HEK293 (cell line): Measurements from ENCODE around the gene COLQ.

Experiments
- GLI4 ChIP-seq: fragments of 450-650 bp; formaldehyde crosslinking; IDR thresholded peaks from 2 replicates; pipeline ENCODE4 v1.5.1; 2016; ENCODE audit warnings: missing biosample characterization, missing genetic modification characterization
- ZNF146 ChIP-seq: fragments of 450-650 bp; formaldehyde crosslinking; IDR thresholded peaks from 2 replicates; pipeline ENCODE4 v1.5.1; 2016; ENCODE audit warnings: missing biosample characterization, missing genetic modification characterization
- ZNF174 ChIP-seq: fragments of 450-650 bp; formaldehyde crosslinking; IDR thresholded peaks from 2 replicates; pipeline ENCODE4 v1.5.0; 2017; ENCODE audit warnings: missing biosample characterization, mild to moderate bottlenecking, missing genetic modification characterization
- ZNF394 ChIP-seq: fragments of 450-650 bp; formaldehyde crosslinking; IDR thresholded peaks from 2 replicates; pipeline ENCODE4 v1.5.1; 2016; ENCODE audit warnings: missing biosample characterization, missing genetic modification characterization, mild to moderate bottlenecking, moderate library complexity, borderline replicate concordance
- ZNF621 ChIP-seq: fragments of 450-650 bp; formaldehyde crosslinking; IDR thresholded peaks from 2 replicates; pipeline ENCODE4 v1.5.1; 2017; ENCODE audit warnings: missing biosample characterization, missing genetic modification characterization
- ZNF629 ChIP-seq: fragments of 450-650 bp; formaldehyde crosslinking; IDR thresholded peaks from 2 replicates; pipeline ENCODE4 v1.5.1; 2017; ENCODE audit warnings: missing biosample characterization, missing genetic modification characterization
- ZNF777 ChIP-seq: fragments of 450-650 bp; formaldehyde crosslinking; IDR thresholded peaks from 2 replicates; pipeline ENCODE4 v1.5.1; 2017; ENCODE audit warnings: missing biosample characterization, missing genetic modification characterization, borderline replicate concordance
- TF ChIP-seq, protein P1 (sequence below): fragments of 450-650 bp; formaldehyde crosslinking; IDR thresholded peaks from 2 replicates; pipeline ENCODE4 v1.5.1; 2016; ENCODE audit warnings: missing biosample characterization, missing genetic modification characterization
- TF ChIP-seq, protein P2 (sequence below): fragments of 450-650 bp; formaldehyde crosslinking; IDR thresholded peaks from 2 replicates; pipeline ENCODE4 v1.5.1; 2016; ENCODE audit warnings: missing biosample characterization, missing genetic modification characterization
- TF ChIP-seq, protein P3 (sequence below): fragments of 450-650 bp; formaldehyde crosslinking; IDR thresholded peaks from 2 replicates; pipeline ENCODE4 v1.5.1; 2016; ENCODE audit warnings: missing biosample characterization, missing genetic modification characterization
- TF ChIP-seq, protein P4 (sequence below): IDR thresholded peaks from 2 replicates; pipeline ENCODE4 v1.6.1; 2011; ENCODE audit warnings: mild to moderate bottlenecking, low read depth, low read length, borderline replicate concordance

DNA sequence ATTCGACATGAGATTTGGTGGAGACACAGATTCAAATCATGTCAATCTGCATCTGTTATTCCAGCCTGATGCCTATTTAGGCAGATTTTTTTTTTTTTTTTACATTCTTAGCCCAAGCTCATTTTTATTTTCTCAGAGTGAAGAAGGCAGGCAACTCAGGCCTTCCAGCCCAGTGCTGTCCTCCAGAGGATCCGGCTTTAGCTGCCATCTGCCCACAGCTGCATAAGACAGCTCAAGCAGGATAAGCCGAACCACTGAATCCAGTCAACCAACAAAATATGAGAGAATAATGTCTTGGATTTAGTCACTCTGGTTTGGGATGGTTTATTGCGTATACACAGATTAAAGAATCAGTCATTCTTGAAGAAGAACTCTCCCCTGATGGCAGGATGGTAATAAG is 19.9 kb upstream of the COLQ start:
- TF ChIP-seq ZNF146 (tag by site-specific recombination) (no peak), ZNF174 (tag by site-specific recombination) (no peak), ZNF629 (tag by site-specific recombination) (no peak), ZNF394 (tag by site-specific recombination) (no peak), GLI4 (tag by site-specific recombination) (no peak), ZNF777 (tag by site-specific recombination) (no peak), ZNF621 (tag by site-specific recombination) (no peak)
- TF ChIP-seq, protein P1, sequence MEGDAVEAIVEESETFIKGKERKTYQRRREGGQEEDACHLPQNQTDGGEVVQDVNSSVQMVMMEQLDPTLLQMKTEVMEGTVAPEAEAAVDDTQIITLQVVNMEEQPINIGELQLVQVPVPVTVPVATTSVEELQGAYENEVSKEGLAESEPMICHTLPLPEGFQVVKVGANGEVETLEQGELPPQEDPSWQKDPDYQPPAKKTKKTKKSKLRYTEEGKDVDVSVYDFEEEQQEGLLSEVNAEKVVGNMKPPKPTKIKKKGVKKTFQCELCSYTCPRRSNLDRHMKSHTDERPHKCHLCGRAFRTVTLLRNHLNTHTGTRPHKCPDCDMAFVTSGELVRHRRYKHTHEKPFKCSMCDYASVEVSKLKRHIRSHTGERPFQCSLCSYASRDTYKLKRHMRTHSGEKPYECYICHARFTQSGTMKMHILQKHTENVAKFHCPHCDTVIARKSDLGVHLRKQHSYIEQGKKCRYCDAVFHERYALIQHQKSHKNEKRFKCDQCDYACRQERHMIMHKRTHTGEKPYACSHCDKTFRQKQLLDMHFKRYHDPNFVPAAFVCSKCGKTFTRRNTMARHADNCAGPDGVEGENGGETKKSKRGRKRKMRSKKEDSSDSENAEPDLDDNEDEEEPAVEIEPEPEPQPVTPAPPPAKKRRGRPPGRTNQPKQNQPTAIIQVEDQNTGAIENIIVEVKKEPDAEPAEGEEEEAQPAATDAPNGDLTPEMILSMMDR (tag by site-specific recombination), result no peak
- TF ChIP-seq, protein P2, sequence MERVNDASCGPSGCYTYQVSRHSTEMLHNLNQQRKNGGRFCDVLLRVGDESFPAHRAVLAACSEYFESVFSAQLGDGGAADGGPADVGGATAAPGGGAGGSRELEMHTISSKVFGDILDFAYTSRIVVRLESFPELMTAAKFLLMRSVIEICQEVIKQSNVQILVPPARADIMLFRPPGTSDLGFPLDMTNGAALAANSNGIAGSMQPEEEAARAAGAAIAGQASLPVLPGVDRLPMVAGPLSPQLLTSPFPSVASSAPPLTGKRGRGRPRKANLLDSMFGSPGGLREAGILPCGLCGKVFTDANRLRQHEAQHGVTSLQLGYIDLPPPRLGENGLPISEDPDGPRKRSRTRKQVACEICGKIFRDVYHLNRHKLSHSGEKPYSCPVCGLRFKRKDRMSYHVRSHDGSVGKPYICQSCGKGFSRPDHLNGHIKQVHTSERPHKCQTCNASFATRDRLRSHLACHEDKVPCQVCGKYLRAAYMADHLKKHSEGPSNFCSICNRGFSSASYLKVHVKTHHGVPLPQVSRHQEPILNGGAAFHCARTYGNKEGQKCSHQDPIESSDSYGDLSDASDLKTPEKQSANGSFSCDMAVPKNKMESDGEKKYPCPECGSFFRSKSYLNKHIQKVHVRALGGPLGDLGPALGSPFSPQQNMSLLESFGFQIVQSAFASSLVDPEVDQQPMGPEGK (tag by site-specific recombination), result no peak
- TF ChIP-seq, protein P3, sequence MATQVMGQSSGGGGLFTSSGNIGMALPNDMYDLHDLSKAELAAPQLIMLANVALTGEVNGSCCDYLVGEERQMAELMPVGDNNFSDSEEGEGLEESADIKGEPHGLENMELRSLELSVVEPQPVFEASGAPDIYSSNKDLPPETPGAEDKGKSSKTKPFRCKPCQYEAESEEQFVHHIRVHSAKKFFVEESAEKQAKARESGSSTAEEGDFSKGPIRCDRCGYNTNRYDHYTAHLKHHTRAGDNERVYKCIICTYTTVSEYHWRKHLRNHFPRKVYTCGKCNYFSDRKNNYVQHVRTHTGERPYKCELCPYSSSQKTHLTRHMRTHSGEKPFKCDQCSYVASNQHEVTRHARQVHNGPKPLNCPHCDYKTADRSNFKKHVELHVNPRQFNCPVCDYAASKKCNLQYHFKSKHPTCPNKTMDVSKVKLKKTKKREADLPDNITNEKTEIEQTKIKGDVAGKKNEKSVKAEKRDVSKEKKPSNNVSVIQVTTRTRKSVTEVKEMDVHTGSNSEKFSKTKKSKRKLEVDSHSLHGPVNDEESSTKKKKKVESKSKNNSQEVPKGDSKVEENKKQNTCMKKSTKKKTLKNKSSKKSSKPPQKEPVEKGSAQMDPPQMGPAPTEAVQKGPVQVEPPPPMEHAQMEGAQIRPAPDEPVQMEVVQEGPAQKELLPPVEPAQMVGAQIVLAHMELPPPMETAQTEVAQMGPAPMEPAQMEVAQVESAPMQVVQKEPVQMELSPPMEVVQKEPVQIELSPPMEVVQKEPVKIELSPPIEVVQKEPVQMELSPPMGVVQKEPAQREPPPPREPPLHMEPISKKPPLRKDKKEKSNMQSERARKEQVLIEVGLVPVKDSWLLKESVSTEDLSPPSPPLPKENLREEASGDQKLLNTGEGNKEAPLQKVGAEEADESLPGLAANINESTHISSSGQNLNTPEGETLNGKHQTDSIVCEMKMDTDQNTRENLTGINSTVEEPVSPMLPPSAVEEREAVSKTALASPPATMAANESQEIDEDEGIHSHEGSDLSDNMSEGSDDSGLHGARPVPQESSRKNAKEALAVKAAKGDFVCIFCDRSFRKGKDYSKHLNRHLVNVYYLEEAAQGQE (tag by site-specific recombination), result no peak
- TF ChIP-seq, protein P4, sequence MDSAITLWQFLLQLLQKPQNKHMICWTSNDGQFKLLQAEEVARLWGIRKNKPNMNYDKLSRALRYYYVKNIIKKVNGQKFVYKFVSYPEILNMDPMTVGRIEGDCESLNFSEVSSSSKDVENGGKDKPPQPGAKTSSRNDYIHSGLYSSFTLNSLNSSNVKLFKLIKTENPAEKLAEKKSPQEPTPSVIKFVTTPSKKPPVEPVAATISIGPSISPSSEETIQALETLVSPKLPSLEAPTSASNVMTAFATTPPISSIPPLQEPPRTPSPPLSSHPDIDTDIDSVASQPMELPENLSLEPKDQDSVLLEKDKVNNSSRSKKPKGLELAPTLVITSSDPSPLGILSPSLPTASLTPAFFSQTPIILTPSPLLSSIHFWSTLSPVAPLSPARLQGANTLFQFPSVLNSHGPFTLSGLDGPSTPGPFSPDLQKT, result no peak
